GM18858 (cell line): ENCODE measurements around the gene PLS1.
"Not testable (repeated sequence)": the region's sequence is repeated elsewhere in the genome, so short reads cannot be mapped to it uniquely, and the experiment has no call there.

Source experiments
- ATAC-seq: cut with Tn5 transposase; IDR thresholded peaks from one replicate; pipeline ENCODE4 v1.9.1; 2021; ENCODE audit not compliant: unreplicated experiment

The PLS1 gene

DNA sequence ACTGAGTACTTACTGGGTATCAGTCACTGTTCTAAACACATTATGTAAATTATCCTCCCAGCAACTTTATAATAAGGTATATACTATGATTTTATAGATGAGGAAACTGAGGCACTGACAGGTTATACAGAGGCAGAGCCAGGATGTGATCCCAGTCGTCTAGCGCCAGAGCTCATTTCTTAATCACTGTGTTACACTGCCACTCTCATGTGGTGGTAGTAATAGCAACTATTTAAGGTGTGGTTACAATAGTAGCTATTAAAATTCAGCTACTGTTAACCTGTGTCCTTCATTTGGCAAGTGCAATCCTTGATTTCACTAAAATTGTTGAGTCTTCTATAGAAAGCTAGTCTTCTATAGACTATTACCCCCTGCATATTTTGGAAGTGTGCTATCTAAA is 84.5 kb downstream of the PLS1 start:
- no peak for ATAC-seq

DNA sequence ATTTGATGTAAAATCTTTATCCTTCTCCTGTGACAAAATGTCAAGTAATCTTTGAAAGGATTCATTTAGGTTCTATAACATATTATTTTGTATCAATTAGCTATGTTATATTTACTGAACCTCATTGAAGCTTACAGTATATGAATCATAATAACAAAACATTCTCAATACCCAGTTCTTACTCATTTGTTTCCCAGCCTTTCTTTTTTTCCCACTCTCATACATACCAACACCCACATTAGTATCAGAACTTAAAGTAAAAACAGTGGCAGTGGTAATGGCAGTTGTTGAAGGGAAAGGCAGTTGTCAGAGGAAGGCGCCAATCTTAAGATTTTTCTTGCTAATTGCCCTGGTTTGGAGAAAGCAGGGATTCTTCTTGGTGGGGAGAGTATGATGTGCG is 94.4 kb downstream of the PLS1 start:
- no peak for ATAC-seq

DNA sequence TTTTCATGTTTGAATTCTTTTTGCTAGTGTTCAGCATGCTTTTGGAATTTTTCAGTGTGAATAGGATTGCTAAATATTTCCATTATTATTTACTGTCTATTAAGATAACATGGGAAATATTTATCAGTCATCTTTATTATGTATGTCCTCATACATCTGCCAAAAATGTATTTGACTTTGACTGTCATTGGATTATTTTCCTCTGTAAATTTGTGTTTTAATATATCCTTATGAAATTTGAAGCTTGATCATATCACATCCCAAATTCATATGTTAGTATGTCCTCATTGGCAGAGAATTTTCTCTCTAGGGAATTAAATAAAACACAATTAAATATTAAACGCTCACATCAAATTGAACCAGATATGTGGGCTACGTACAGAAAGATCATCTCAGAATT is 95.3 kb downstream of the PLS1 start:
- no peak for ATAC-seq

DNA sequence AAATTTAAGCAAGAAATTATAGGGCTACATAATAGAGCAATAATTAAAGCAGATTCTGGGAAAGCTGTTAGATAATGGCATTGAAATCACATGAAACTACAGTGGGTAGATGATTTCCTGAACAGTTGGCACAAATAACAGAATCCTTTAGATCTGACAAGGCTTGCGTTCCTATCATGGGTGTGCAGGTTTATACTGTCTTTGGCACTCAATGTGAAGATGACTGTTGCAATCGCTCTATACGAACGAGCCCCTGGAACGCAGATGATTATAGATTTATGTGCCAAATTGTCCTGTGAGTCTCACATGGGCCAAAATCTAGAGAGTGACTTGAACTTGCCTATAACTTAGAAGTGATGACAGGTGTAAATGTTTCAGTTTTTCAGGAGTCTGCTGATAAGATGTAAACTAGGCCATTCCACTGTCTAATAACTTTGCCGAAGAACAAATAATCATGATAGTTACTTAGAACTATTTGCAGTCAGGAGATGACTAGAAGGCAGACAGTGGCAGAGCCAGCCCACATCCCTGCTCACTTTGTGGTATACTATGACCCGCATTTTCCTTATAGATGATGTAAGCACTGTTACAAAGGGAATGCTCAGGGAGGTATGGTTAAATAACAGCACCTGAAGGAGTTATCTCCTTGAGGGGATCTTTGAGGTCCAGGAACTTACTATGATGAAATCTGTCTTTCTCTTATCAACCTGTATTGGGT is 97.1 kb downstream of the PLS1 start:
- no peak for ATAC-seq

DNA sequence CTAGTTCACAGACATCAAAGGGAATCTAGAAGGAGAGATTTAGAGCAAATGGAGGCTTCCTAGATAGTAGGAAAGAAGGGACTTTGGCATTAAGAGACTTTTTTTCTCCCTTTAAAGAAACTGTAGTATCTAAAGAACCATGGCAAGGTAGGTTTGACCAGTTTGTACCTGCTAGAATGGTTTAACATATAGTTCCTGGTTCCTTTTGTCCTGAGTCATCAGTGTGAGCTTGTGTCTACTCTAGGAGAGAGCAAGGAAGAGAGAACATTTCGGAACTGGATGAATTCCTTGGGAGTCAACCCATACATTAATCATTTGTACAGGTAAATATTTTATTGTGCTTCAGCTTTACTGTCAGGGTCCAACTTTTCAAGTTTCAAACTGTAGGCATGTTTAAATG is 98.0 kb downstream of the PLS1 start:
- no peak for ATAC-seq

DNA sequence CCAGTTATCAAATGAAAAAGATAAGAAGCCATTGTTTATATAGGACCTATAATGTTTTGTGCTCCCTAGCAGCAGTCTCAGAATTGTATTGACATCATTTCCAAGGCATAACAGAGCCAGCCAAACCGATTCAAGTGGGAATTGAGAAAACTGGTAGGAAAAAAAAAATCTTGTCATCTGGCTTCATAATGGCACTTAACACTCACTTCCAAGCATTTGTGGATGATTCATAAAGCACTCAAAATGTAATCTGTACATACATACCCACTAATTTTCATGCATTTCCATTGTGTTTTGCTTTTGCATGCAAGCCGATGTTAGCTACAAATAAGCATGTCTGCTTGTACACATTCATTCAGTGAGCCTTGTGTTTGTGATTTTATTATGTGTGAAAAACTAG is 109.0 kb downstream of the PLS1 start:
- ATAC-seq = no peak

DNA sequence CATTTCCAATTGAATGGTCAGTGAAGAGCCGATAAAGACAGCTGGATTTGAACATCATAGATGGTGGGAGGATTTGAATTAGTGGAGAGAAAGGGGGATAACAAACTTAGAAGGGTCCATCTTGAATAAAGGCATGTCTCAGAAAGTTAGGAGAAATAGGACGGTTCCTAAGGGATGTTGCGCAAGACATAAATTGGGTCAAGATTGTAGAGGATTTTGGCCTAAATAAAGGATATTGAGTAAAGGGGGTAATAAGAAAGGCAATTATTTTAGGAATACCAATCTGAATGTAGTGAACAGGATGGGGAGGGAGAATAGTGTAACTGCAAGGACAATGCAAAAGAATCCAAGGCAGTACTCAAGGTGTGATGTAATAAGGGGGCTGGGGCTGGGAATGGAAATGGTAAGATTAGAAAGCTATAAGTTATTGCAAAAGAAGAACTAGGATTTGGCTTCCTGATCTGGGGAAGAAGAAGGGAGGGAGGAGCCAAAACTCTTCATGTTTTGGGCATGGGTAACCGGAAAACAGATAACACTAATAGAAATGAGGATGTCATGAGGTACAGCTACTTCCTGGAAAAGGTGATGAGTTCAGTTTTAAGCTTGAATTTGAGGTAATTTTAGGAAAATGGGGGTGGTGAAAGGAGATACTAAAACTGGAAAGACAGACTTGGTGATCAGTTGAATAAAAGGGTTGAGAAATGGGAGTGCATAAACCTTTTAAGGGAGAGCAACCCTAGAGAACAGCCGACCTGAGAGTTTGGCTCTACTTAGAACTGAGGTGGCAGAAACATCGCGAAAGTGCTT is 110.3 kb downstream of the PLS1 start:
- ATAC-seq = no peak

DNA sequence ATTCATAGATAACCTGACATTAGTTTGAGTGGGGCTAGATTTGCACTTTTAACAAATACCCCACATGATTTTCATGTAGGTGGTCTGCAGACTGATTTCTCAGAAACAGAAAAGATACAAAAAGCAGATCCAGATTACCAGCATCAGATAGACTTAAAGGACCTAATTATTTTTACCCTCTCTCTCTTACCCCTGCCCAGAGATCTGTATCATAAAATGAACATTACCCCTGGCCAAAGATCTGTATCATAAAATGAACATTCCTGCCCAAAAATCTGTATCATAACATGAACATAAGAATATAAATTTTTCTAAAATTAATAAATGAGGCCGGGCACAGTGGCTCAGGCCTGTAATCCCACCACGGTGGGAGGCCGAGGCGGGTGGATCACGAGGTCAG is 113.0 kb downstream of the PLS1 start:
- no peak for ATAC-seq

DNA sequence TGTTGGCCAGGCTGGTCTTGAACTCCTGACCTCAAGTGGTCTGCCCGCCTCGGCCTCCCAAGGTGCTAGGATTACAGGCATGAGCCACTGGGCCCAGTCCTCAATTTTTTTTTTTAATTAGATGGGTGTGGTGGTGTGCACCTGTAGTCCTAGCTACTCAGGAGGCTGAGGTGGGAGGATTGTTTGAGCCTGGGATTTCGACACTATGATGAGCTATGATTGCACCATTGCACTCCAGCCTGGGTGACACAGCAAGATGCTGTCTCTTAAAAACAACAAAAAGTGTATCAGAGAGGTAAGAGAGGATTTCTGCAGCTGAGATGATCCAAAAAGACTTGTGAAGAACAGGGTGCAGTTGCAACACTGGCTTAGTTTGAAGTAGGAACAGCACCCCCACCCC is 118.7 kb downstream of the PLS1 start:
- ATAC-seq = not testable (repeated sequence)

DNA sequence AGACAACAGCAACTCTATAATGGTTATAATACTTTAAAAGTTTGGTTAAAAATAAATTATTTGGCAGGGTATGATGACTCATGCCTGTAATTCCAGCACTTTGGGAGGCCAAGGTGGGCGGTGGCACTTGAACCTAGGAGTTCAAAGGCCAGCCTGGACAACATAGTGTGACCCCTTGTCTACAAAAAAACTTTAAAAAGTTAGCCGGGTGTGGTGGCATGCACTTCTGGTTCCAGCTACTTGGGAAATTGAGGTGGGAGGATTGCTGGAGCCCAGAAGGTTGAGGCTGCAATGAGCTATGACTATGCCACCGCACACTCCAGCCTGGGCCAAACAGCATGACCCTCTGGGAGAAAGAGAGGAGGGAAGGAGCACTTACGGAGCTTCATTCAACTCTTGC is 119.9 kb downstream of the PLS1 start:
- no peak for ATAC-seq

DNA sequence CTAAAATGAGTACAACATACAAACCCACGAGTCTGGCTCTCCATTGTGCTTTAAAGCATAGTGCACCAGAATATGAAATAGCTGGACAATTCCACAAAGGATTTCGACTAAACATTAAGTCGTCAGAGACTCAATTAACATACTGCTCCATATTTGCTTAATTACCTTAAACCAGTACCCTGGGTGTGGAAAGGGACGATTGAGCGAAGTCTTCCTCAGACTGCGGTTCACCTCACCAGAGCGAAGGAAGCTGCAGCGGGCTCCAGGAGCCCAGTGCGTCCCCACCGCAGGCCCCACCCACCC is 127.4 kb downstream of the PLS1 start:
- ATAC-seq = peak; percentile 17

DNA sequence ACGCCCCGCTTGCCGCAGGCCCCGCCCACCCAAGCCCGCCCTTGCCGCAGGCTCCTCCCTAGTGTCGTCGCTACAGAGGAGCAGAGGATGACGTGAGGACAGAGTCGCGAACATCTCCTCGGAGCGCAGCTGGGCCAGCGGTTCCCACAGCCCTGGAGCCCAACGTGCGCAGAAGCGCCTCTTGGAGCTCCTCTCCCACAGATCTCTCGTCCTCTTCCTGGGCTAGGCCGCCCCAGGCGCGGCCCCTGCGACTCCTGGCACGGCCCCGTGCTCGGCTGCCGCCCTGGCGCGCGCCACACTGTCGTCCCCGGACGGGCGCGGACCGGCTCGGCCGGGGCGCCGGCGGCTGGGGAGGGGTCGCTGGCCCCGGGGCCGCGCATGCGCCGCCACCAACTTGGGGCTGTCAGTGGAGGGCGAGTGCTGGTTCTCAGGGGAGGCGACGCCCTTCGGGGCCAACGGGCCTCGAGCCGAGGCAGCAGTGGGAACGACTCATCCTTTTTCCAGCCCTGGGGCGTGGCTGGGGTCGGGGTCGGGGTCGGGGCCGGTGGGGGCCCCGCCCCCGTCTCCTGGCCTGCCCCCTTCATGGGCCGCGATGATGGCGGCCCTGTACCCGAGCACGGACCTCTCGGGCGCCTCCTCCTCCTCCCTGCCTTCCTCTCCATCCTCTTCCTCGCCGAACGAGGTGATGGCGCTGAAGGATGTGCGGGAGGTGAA is 127.9 kb downstream of the PLS1 start, which contains the start of gene TRPC1:
Gene TRPC1 (plus strand): TSS at position 67 of the 714 bp plus-strand sequence. CDS start 526 bp downstream, at position 593.
- ATAC-seq = peak; percentile 87

DNA sequence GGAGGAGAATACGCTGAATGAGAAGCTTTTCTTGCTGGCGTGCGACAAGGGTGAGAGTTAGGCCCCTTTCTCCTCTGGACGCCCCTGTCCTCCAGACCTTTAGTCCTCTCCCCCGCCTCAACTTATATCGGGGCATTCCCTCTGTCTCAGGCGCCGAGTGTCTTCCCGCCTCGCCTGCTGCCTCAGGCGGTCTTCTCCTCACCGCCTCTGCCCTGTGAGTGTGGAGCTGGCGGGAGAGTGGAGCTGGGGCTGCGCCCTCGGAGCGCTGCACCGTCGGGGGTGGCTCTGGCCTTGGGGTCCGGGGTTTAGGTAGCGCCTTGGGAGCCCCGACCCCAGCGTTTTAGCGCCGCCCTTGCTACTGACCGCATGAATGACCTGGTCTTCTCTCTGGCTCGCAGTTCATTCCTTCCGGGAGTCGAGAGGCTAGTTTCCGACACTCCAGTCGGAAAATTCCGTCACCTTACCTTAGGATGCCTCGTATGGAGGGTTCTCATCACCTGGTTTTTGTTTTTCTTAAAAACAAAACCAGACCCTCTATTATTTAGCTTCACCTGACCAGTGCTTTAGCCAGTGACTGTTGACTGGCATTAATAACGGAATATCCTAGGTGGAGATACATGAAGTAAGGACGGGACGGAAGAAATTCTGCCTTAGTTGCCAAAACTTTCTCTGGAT is 128.6 kb downstream of the PLS1 start:
- no peak for ATAC-seq

DNA sequence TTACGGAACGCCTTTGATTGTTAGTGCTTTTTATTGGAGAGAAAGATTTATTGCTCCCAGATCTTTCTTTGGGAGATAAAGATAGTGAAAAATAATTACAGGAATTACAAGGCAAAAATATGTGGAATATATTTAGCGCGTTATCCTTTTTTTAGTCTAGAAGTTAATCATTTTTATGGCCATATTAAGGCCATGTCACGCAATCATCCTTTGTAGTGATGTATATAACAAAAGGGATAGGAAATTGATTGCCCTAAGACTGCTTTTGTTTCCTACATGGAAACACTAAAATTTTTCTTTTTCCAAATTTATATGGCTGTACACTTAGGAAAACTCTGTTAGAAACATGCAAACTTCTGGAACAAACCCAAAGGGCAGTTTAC is 129.2 kb downstream of the PLS1 start:
- no peak for ATAC-seq

DNA sequence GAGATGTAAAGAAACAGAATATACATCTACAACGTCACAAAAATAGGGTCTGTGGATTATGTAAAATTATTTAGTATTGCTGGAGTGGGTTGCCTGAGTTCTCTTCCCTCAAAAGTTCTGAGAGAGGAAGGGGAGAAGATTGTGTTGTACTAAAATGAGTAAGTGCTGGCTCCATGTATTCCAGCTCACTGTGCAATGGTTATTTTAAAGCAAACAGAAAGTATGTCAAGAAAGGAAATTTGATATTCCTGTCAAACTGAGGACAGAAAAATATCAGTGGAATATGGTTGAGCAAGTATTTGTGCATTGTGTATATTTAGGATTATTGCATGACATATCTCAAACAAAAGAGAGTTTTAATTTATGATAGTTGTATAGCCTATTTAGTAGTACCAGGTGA is 129.8 kb downstream of the PLS1 start:
- ATAC-seq = no peak

DNA sequence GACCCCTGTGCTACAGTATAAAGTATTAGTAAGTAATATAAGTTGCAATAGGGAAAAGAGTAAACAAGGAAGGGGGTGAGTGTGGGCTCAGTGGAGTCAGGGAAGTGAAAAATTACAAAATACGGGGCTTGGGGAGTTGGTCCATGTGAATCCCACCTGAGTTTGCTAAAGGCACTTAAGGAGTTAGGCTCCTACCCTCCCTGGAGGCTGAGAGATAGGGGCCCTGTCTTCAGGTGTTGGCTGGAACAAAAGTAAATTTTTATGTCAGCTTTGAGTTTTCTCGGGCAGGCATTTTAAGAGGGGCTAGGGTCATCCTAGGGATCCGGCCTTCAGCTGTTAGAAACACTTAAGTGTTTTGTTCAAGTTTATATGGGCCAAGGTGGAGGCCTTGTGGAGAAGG is 135.9 kb downstream of the PLS1 start:
- ATAC-seq = no peak

DNA sequence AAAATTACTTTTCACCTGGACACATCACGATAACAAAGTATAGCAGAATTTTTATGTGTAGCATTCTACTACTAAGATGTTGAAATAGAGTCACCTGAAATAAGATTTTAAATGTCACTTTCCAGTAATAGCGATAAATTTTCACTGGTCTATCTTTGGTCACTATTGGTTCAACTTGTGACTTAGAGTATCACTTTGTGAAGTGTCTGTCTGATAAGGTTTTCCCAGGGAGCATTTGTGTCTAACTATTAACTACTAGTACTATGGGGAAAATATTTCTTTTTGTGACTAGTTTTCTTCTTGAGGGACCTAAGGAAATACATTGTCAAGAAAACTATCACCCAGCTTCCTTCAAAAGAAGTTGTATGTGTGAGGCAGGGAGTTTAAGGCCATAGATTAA is 138.6 kb downstream of the PLS1 start:
- ATAC-seq = no peak

DNA sequence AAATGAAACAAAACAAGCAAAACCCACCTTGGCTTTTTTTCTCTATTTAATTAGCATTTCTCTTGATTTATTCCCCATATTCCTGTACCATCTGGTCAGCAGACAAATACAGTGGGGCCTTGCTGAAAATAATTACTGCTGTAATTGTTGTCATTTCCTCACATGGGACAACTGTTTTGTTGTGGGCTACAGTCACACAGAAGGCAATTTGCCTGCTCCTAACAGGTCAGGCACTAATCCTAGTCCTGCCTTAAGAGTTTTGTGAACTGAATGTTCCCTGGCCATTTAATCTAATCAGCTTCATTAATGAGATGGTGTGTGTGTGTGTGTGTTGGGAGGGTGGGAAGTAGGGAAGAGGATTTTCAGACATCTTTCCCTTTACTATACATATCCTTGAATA is 139.3 kb downstream of the PLS1 start:
- no peak for ATAC-seq

DNA sequence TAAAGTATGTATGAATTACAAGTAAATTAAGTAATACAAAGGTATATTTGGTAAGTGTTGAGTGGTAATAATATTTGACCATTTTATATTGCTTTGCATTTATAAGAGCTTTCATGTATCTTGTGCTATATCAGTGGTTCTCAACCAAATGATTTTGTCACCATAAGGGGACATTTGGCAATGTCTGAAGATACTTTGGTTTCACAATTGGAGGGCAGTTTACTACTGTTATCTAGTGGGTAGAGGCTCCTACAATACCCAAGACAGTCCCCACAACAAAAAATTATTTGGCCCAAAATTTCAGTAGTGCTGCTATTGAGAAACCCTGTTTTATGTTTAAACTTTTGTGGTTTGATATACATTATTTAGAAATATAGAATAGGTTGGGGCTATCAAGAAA is 142.2 kb downstream of the PLS1 start:
- ATAC-seq = no peak

DNA sequence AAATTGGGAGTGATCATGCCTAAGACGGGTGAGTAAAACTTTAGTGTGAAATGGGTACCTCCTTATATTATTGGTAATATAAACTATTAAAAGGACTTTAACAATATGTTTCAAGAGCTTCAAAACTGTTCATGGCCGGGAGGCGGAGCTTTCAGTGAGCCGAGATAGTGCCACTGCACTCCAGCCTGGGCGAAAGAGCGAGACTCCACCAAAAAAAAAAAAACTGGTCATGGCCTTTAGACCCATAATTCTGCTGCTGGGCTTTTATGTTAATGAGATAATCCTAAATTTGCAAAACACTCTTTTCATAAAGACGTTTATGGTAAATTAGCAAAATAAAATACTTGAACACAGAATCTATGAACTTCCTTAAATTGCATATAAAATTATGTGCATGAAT is 150.5 kb downstream of the PLS1 start:
- ATAC-seq = no peak

DNA sequence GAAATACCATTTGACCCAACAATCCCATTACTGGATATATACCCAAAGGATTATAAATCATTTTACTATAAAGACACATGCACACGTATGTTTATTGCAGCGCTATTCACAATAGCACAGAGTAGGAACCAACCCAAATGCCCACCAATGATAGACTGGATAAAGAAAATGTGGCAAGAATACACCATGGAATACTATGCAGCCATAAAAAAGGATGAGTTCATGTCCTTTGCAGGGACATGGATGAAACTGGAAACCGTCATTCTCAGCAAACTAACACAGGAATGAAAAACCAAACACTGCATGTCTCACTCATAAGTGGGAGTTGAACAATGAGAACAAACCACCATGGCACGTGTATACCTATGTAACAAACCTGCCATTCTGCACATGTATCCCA is 154.3 kb downstream of the PLS1 start:
- ATAC-seq = not testable (repeated sequence)

DNA sequence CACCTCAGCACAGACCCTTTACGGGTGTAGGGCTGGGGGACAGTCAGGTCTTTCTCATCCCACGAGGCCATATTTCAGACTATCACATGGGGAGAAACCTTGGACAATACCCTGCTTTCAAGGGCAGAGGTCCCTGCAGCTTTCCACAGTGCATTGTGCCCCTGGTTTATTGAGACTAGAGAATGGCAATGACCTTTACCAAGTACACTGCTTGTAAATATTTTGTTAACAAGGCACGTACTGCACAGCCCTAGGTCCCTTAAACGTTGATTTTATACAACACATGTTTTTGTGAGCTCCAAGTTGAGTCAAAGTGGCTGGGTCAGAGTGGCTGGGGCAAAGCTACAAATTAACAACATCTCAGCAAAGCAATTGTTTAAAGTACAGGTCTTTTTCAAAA is 156.4 kb downstream of the PLS1 start:
- not testable (repeated sequence) for ATAC-seq
